Mesenchymal stem cell (in vitro differentiated cells and primary cell): Measurements from ENCODE around the gene ZFP62.

Source experiments
- DNase-seq: peaks from one replicate; pipeline ENCODE4 v3.0.0-alpha.2; 2013
- H2AFZ ChIP-seq: one replicate; pipeline ENCODE4 v1.6.1; 2013; ENCODE audit warnings: low read depth, mild to moderate bottlenecking, control low read depth, inconsistent platforms, low read length, moderate library complexity
- H2AK5ac ChIP-seq: 2 replicates; pipeline ENCODE4 v1.6.1; 2013; ENCODE audit warnings: low read length, moderate library complexity, mild to moderate bottlenecking, inconsistent platforms; ENCODE audit not compliant: severe bottlenecking
- H2BK120ac ChIP-seq: one replicate; pipeline ENCODE4 v1.6.1; 2013; ENCODE audit warnings: low read depth, mild to moderate bottlenecking, inconsistent platforms, low read length, moderate library complexity
- H2BK12ac ChIP-seq, 2 experiments: one replicate each; pipeline ENCODE4 v1.6.1; 2013; ENCODE audit warnings: inconsistent platforms in 2 of 2, low read length in 2 of 2, mild to moderate bottlenecking in 2 of 2, moderate library complexity in 2 of 2, control low read depth in 1 of 2
- H2BK15ac ChIP-seq: one replicate; pipeline ENCODE4 v1.6.1; 2013; ENCODE audit warnings: mild to moderate bottlenecking, low read depth, inconsistent platforms; ENCODE audit not compliant: poor library complexity, severe bottlenecking
- H2BK5ac ChIP-seq: 2 replicates; pipeline ENCODE4 v1.6.1; 2013; ENCODE audit warnings: low read depth, mild to moderate bottlenecking, low read length, control low read depth, inconsistent platforms; ENCODE audit not compliant: poor library complexity, severe bottlenecking
- H3K14ac ChIP-seq, 2 experiments: one replicate each; pipeline ENCODE4 v1.6.1; 2013; ENCODE audit warnings: inconsistent platforms in 2 of 2, low read length in 2 of 2, control low read depth in 1 of 2, mild to moderate bottlenecking in 1 of 2, moderate library complexity in 1 of 2
- H3K18ac ChIP-seq, 2 experiments: one replicate each; pipeline ENCODE4 v1.6.1; 2013; ENCODE audit warnings: inconsistent platforms in 2 of 2, low read length in 2 of 2, control low read depth in 1 of 2, low read depth in 1 of 2, mild to moderate bottlenecking in 1 of 2
- H3K23ac ChIP-seq, 2 experiments: one replicate each; pipeline ENCODE4 v1.6.1; 2013; ENCODE audit warnings: inconsistent platforms in 2 of 2, low read length in 2 of 2, mild to moderate bottlenecking in 2 of 2, moderate library complexity in 2 of 2, control low read depth in 1 of 2
- H3K27ac ChIP-seq: 2 replicates; pipeline ENCODE4 v1.5.1; 2013; ENCODE audit warnings: mild to moderate bottlenecking, moderate library complexity, low read length, control low read depth, inconsistent platforms; ENCODE audit not compliant: poor library complexity, severe bottlenecking
- H3K27me3 ChIP-seq, 2 experiments: 2 replicates each; pipeline versions ENCODE4 v1.6.1 to v1.7.0; 2013; ENCODE audit warnings: low read length in 2 of 2, mild to moderate bottlenecking in 2 of 2, moderate library complexity in 2 of 2, control low read depth in 1 of 2, inconsistent platforms in 1 of 2; ENCODE audit not compliant: control insufficient read depth in 1 of 2, insufficient read depth in 1 of 2
- H3K36me3 ChIP-seq, 2 experiments: 2 replicates each; pipeline versions ENCODE4 v1.6.1 to v1.7.0; 2013; ENCODE audit warnings: low read length in 2 of 2, control low read depth in 1 of 2, inconsistent platforms in 1 of 2, low read depth in 1 of 2, mild to moderate bottlenecking in 1 of 2; ENCODE audit not compliant: insufficient read depth in 2 of 2, control insufficient read depth in 1 of 2
- H3K4ac ChIP-seq, 2 experiments: one replicate each; pipeline ENCODE4 v1.6.1; 2013; ENCODE audit warnings: inconsistent platforms in 2 of 2, low read length in 2 of 2, mild to moderate bottlenecking in 2 of 2, moderate library complexity in 2 of 2, control low read depth in 1 of 2, low read depth in 1 of 2
- H3K4me1 ChIP-seq: 2 replicates; pipeline ENCODE4 v1.6.1; 2013; ENCODE audit warnings: low read depth, low read length, control low read depth; ENCODE audit not compliant: control insufficient read depth, insufficient read depth
- H3K4me2 ChIP-seq: 2 replicates; pipeline ENCODE4 v1.6.1; 2013; ENCODE audit warnings: low read length, mild to moderate bottlenecking, inconsistent platforms; ENCODE audit not compliant: poor library complexity, severe bottlenecking
- H3K4me3 ChIP-seq, 2 experiments: 2 replicates each; pipeline versions ENCODE4 v1.5.1 to v1.7.0; 2013; ENCODE audit warnings: low read length in 2 of 2, mild to moderate bottlenecking in 2 of 2, control low read depth in 1 of 2, low read depth in 1 of 2; ENCODE audit not compliant: insufficient read depth in 1 of 2
- H3K79me1 ChIP-seq: replicated peaks from 2 replicates; pipeline ENCODE4 v1.6.1; 2013; ENCODE audit warnings: mild to moderate bottlenecking, control low read depth, low read length, inconsistent platforms; ENCODE audit not compliant: poor library complexity, severe bottlenecking
- H3K9ac ChIP-seq: 2 replicates; pipeline ENCODE4 v1.7.0; 2013; ENCODE audit warnings: mild to moderate bottlenecking, low read length, moderate library complexity
- H3K9me3 ChIP-seq: 2 replicates; pipeline ENCODE4 v1.7.0; 2013; ENCODE audit warnings: mild to moderate bottlenecking, low read length; ENCODE audit not compliant: control insufficient read depth
- H4K8ac ChIP-seq: one replicate; pipeline ENCODE4 v1.6.1; 2013; ENCODE audit warnings: inconsistent platforms, mild to moderate bottlenecking, low read length, moderate library complexity
- H4K91ac ChIP-seq: one replicate; pipeline ENCODE4 v1.6.1; 2013; ENCODE audit warnings: mild to moderate bottlenecking, low read length, inconsistent platforms
- WGBS: methylation state at CpG from one replicate; pipeline ENCODE4 v1.1.7; 2013; ENCODE audit warnings: mixed read lengths; 5-methylcytosine and 5-hydroxymethylcytosine counted together

The ZFP62 gene

DNA sequence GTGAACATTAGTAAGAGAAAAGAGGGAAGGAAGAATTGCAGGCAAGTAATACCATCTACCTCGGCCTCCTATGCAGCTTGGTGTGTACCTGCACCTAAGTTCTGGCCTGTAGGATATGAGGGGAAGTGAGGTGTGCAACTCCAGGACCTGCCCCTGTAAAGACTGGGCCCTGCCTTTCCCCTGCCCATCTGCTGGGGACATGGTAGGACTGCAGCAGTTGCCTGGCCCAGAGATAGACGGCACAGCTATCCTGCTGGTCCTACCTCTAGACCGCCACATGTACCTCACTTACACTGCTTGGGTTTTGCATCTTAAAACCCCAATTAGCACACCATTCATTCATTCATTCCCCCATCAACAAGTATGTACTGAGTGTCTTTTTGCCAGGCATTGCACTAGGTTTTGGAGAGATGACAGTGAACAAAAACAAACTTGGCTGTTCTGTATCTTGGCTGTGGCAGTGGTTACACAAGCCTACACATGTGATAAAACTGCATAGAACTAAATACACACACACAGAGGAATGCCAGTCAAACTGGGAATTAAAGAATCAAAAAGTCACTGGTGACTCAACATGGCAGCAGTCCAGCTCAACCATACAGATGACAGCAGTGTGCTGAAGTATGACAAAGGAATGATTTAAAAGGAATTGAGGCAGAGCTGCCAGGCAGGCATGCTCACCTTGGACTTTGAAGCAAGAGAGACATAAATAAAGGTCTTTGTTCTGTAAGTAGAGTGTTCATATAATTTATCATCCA is 35.1 kb downstream of the ZFP62 start:
- Histone ChIP-seq H2BK5ac (no peak overlapping the region), H2BK15ac (no peak overlapping the region), H3K9ac (no peak overlapping the region), H2BK12ac (peak overlapping the region in 1 of 2 experiments; percentile 51), H4K91ac (peak overlapping the region; percentile 18), H4K8ac (no peak overlapping the region), H3K4me3 (no peak overlapping the region), H3K4me2 (no peak overlapping the region), H3K79me1 (peaks cover 11% of the 10 kb centered on the region), H2AFZ (peak overlapping the region; percentile 0), H3K23ac (no peak overlapping the region), H3K27me3 (no peaks in the 10 kb centered on the region), H3K14ac (no peak overlapping the region), H3K18ac (peak overlapping the region in 1 of 2 experiments; percentile 3), H2BK120ac (no peak overlapping the region), H3K9me3 (peaks cover 6% of the 10 kb centered on the region), H3K36me3 (peaks cover 9 to 10% of the 10 kb centered on the region in 2 experiments), H2AK5ac (no peak overlapping the region), H3K4ac (peak overlapping the region in 1 of 2 experiments; percentile 30), H3K27ac (peak overlapping the region; percentile 35), H3K4me1 (peaks cover 20% of the 10 kb centered on the region)
- DNase-seq = peak; percentile 57
- 95% methylated on average over 3 of the region's 3 CpGs for WGBS

DNA sequence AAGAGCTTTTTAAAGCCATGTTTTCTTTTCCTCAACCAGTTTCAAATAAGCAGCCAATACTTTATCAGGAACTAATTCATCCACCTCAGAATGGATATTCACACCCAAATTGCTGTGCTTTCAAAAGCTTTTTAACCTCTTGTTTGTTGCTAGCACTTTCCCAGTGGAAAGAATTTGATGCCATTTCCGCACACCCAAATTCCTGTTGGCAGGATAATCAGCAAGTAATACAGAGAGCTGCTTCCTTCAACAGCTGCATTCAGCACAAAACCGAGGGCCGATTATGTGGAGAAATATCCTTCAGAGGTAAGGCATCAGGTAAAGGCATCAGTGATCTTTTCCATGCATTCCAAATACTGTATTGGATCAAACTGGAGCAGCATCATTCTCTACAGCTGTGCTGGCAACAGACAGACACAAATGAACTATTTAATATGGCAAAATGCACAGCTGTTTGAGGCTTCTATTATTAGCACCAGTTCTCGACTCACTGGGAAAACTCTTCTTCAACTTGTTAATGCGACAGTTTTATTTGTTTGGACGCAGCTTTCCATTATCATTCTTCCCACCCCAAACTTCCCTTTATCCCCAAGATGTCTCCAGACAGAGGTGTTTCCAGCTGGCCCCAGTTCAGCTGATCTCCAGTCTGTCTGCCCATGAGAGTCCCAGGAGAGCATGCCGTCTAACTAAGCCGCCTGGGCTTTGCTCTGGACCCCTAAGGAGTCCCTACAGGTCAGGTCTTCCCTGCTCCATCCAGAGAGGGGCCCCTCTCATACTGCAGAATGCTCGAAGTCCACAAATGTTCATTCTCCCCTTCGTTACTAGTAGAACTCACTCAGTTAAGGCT is 36.2 kb downstream of the ZFP62 start:
- H3K4me2 ChIP-seq = no peak overlapping the region
- peaks cover 3% of the 10 kb centered on the region for H3K79me1 ChIP-seq
- no peak overlapping the region for H3K14ac ChIP-seq
- no peak overlapping the region for H3K4ac ChIP-seq
- WGBS = 66% methylated on average over 10 of the region's 10 CpGs
- no peak overlapping the region for H2BK120ac ChIP-seq
- H3K36me3 ChIP-seq = peaks cover 3 to 8% of the 10 kb centered on the region in 2 experiments
- H3K27me3 ChIP-seq = no peaks in the 10 kb centered on the region
- peaks cover 6% of the 10 kb centered on the region for H3K9me3 ChIP-seq
- no peak overlapping the region for H3K23ac ChIP-seq
- H3K4me1 ChIP-seq = peaks cover 12% of the 10 kb centered on the region
- no peak for DNase-seq
- H3K4me3 ChIP-seq = peak overlapping the region in 1 of 2 experiments; percentile 35
- no peak overlapping the region for H2BK15ac ChIP-seq
- H4K8ac ChIP-seq = no peak overlapping the region
- peak overlapping the region; percentile 62 for H2AK5ac ChIP-seq
- peak overlapping the region in 1 of 2 experiments; percentile 47 for H2BK12ac ChIP-seq
- H3K18ac ChIP-seq = no peak overlapping the region
- no peak overlapping the region for H2BK5ac ChIP-seq
- peak overlapping the region; percentile 37 for H3K9ac ChIP-seq
- no peak overlapping the region for H4K91ac ChIP-seq
- H2AFZ ChIP-seq = no peak overlapping the region
- H3K27ac ChIP-seq = no peak overlapping the region

DNA sequence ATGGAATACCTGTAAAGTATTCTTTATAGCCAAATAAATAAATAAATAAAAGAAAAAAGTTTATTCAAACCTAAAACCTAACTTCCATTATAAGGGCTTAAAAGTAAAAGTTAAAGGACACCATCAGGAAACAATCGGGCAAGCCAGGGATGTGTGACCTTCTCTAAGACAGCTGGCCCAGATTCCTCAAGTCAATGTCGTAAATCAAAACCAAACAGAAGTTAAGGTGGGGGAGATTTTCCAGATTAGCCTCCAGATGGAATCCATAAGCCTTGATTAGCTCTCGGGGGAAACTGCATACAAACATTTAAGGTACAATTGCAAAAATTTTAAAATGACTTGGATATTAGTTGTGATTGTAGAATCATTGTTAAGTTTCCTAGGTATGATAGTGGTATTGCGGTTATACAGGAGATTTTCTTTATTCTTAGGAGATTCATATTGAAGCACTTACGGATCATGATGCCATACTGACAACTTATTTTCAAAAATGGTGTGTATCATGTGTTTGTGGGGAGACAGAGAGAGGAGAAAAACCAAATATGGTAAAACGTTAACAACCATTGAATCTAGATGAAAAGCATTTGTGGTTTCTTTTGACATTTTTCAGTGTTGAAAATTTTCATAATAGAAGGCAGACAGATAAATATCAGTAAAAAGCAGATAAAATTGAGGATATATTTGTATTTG is 37.0 kb downstream of the ZFP62 start:
- Histone ChIP-seq H2BK15ac (no peak overlapping the region), H3K14ac (no peak overlapping the region), H3K23ac (no peak overlapping the region), H2AFZ (no peak overlapping the region), H3K18ac (no peak overlapping the region), H3K9ac (peak overlapping the region; percentile 37), H3K4me2 (no peak overlapping the region), H3K27me3 (no peaks in the 10 kb centered on the region), H2BK120ac (no peak overlapping the region), H3K79me1 (no peaks in the 10 kb centered on the region), H4K91ac (no peak overlapping the region), H3K36me3 (no peaks in the 10 kb centered on the region), H3K4me3 (no peak overlapping the region), H2BK5ac (no peak overlapping the region), H3K27ac (no peak overlapping the region), H3K4ac (no peak overlapping the region), H2AK5ac (no peak overlapping the region), H3K4me1 (peaks cover 12% of the 10 kb centered on the region), H4K8ac (no peak overlapping the region), H3K9me3 (no peaks in the 10 kb centered on the region), H2BK12ac (no peak overlapping the region)
- no peak for DNase-seq
- 72% methylated on average over 6 of the region's 6 CpGs for WGBS
